HL-60 (cell line): ENCODE results near the gene CARD18.

Source experiments
- DNase-seq, 2 experiments: peaks; one replicate each; pipeline ENCODE4 v3.0.0-alpha.2; 2010 to 2020; ENCODE audit warnings: low read depth in 1 of 2, low spot score in 1 of 2
- H3K27ac ChIP-seq: fragments of 250-450 bp; sonication (Bioruptor Pico); replicated peaks from 2 replicates; pipeline ENCODE4 v1.5.1; 2020; ENCODE audit warnings: mild to moderate bottlenecking, moderate library complexity
- H3K27me3 ChIP-seq: fragments of 250-450 bp; sonication (Bioruptor Pico); 2 replicates; pipeline ENCODE4 v1.5.1; 2021; ENCODE audit warnings: mild to moderate bottlenecking, moderate library complexity; ENCODE audit not compliant: insufficient read depth, poor library complexity, severe bottlenecking
- H3K4me3 ChIP-seq: replicated peaks from 2 replicates; pipeline ENCODE4 v1.5.1; 2011; ENCODE audit warnings: mild to moderate bottlenecking, control low read depth, low read length; ENCODE audit not compliant: insufficient read depth
- CTCF ChIP-seq: IDR thresholded peaks from one replicate; pipeline ENCODE4 v1.5.1; 2011; ENCODE audit warnings: low read length, control low read depth, inconsistent platforms; ENCODE audit not compliant: insufficient read depth
- GABPA ChIP-seq: IDR thresholded peaks from 2 replicates; pipeline ENCODE4 v1.6.1; 2012; ENCODE audit warnings: low read depth
- POLR2AphosphoS5 ChIP-seq: IDR thresholded peaks from 2 replicates; pipeline ENCODE4 v1.6.1; 2012; ENCODE audit warnings: low read depth
- REST ChIP-seq: IDR thresholded peaks from 2 replicates; pipeline ENCODE4 v1.6.1; 2012; ENCODE audit warnings: low read depth; ENCODE audit not compliant: insufficient replicate concordance
- SPI1 ChIP-seq: IDR thresholded peaks from 2 replicates; pipeline ENCODE4 v1.6.1; 2012; ENCODE audit warnings: low read depth, mild to moderate bottlenecking, borderline replicate concordance

Gene CARD18

GRCh38 chr11:105149477-105149876 lies 9.9 kb upstream of the CARD18 start:
- no peak for TF ChIP-seq CTCF
- no peak for TF ChIP-seq SPI1
- TF ChIP-seq REST, result no peak
- no peak for TF ChIP-seq POLR2AphosphoS5
- TF ChIP-seq GABPA, result no peak
- Histone ChIP-seq H3K27me3 (no peaks in the 10 kb centered on the region), H3K27ac (no peak overlapping the region), H3K4me3 (no peak overlapping the region)
- DNase-seq, result no peak

GRCh38 chr11:105148241-105148640 lies 8.7 kb upstream of the CARD18 start:
- TF ChIP-seq GABPA, result no peak
- TF ChIP-seq REST, result no peak
- no peak for TF ChIP-seq POLR2AphosphoS5
- no peak for TF ChIP-seq SPI1
- TF ChIP-seq CTCF, result no peak
- Histone ChIP-seq H3K4me3 (no peak overlapping the region), H3K27ac (no peak overlapping the region), H3K27me3 (no peaks in the 10 kb centered on the region)
- DNase-seq, result no peak

GRCh38 chr11:105144887-105145286 lies 5.3 kb upstream of the CARD18 start:
- TF ChIP-seq SPI1 (no peak), CTCF (no peak), POLR2AphosphoS5 (no peak), GABPA (no peak), REST (no peak)

More at GRCh38 chr11:105144887-105145286, 5.3 kb upstream of the CARD18 start:
- DNase-seq, result no peak
- H3K27ac ChIP-seq, result no peak overlapping the region
- H3K4me3 ChIP-seq, result no peak overlapping the region
- no peaks in the 10 kb centered on the region for H3K27me3 ChIP-seq
